Ascending aorta (tissue), 2 donors: Measurements from ENCODE around the gene FOXN1. TPM values are rescaled to one million over a fixed set of nuclear protein-coding genes. Genes with fewer than 3 reads are reported as not detected.
"Not testable (repeated sequence)": the region's sequence is repeated elsewhere in the genome, so short reads cannot be mapped to it uniquely, and the experiment has no call there.

Experiments used
- DNase-seq, 2 donors: peaks; one replicate each; pipeline ENCODE4 v3.0.0-alpha.2; 2019; ENCODE audit warnings: low spot score in 2 of 2
- H3K27ac ChIP-seq, 2 donors: fragments of 200-600 bp; sonication (generic); one replicate each; pipeline ENCODE4 v1.5.1; 2016 to 2017; ENCODE audit warnings: mild to moderate bottlenecking in 1 of 2
- H3K27me3 ChIP-seq: fragments of 200-600 bp; sonication (generic); one replicate; pipeline ENCODE4 v1.5.1; 2017
- H3K36me3 ChIP-seq, 2 donors: fragments of 200-600 bp; sonication (generic); one replicate each; pipeline ENCODE4 v1.5.1; 2016
- H3K4me1 ChIP-seq, 2 donors: fragments of 200-600 bp; sonication (generic); one replicate each; pipeline ENCODE4 v1.5.1; 2016 to 2017; ENCODE audit warnings: mild to moderate bottlenecking in 1 of 2
- H3K4me3 ChIP-seq, 2 donors: fragments of 200-600 bp; sonication (generic); one replicate each; pipeline ENCODE4 v1.5.1; 2016 to 2017; ENCODE audit warnings: mild to moderate bottlenecking in 1 of 2
- H3K9me3 ChIP-seq, 2 donors: fragments of 200-600 bp; sonication (generic); one replicate each; pipeline ENCODE4 v1.5.1; 2016
- intact Hi-C: fragments of 100-400 bp; cut with DNase I; formaldehyde crosslinking; loops from one replicate; pipeline ENCODE4 v1.15.1; 2023
- total RNA-seq: library from RNA; depleted of rRNA; stranded (reverse); fragments of >200 nt; gene quantifications from one replicate; pipeline ENCODE4 v1.1.0, GENCODE V29; 2016
- TF ChIP-seq, protein P1 (sequence below), 3 experiments: fragments of 200-600 bp in 2 of 3; fragments of 450-650 bp in 1 of 3; sonication (generic) in 2 of 3; IDR thresholded peaks; one replicate each; pipeline ENCODE4 v1.5.1; 2016 to 2019; ENCODE audit warnings: antibody characterized with exemption in 3 of 3, mild to moderate bottlenecking in 1 of 3, moderate library complexity in 1 of 3

Gene FOXN1
- total RNA-seq, 1 donor from 2014 or later = not detected

DNA sequence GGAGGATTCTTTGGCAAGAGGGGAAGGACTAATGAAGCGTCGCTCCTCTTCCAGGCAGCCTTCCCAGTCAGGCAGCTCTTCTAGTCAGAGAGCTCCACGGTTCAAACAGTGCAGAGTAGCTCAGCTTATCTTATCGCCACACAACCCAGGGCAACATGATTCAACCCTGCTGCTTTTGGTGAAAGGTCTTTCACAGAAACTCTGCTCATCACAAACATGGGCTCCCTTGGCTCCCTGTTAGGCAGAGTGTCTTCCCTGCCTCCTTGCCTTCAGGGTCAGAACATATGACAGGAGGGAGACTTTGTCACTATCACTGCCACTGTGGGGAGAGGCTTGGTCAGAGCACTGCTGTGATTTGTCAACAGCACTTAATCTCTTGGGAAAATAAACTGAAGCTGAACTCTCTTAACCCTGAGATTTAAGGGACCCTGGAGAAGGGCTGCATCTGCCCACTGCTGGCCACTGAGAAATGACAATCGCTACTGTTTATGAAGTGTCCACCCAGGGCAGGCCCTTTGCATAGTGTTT, 39.6 kb upstream of the FOXN1 start:
- no peak overlapping the region for H3K27ac ChIP-seq
- DNase-seq = no peak
- H3K9me3 ChIP-seq = no peaks in the 10 kb centered on the region
- H3K4me3 ChIP-seq = no peak overlapping the region
- H3K4me1 ChIP-seq = no peaks in the 10 kb centered on the region
- no peaks in the 10 kb centered on the region for H3K27me3 ChIP-seq
- intact Hi-C loops = no loop called here
- no peaks in the 10 kb centered on the region for H3K36me3 ChIP-seq
- TF ChIP-seq, protein P1, sequence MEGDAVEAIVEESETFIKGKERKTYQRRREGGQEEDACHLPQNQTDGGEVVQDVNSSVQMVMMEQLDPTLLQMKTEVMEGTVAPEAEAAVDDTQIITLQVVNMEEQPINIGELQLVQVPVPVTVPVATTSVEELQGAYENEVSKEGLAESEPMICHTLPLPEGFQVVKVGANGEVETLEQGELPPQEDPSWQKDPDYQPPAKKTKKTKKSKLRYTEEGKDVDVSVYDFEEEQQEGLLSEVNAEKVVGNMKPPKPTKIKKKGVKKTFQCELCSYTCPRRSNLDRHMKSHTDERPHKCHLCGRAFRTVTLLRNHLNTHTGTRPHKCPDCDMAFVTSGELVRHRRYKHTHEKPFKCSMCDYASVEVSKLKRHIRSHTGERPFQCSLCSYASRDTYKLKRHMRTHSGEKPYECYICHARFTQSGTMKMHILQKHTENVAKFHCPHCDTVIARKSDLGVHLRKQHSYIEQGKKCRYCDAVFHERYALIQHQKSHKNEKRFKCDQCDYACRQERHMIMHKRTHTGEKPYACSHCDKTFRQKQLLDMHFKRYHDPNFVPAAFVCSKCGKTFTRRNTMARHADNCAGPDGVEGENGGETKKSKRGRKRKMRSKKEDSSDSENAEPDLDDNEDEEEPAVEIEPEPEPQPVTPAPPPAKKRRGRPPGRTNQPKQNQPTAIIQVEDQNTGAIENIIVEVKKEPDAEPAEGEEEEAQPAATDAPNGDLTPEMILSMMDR (IDR thresholded peaks at IDR 0.05) = no peak

DNA sequence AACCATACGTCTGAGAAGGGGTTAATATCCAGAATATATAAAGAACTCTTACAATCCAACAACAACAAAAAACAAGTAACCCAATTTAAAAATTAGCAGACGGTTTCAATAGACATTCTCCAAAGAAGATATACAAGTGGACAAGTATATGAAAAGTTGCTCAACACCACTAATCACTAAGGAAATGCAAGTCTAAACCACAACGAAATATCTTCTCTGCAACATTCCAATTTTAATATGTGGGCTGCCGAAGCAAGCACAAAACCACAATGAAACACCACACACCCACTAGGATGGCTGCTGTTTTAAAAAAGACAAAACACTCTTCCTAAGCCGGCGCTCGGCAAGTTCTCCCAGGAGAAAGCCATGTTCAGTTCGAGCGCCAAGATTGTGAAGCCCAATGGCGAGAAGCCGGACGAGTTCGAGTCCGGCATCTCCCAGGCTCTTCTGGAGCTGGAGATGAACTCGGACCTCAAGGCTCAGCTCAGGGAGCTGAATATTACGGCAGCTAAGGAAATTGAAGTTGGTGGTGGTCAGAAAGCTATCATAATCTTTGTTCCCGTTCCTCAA, 38.6 kb upstream of the FOXN1 start:
- Histone ChIP-seq H3K27me3 (no peaks in the 10 kb centered on the region), H3K36me3 (no peaks in the 10 kb centered on the region), H3K4me3 (no peak overlapping the region), H3K9me3 (no peaks in the 10 kb centered on the region), H3K4me1 (no peaks in the 10 kb centered on the region), H3K27ac (no peak overlapping the region)
- intact Hi-C loops = no loop called here
- DNase-seq = no peak
- TF ChIP-seq, protein P1 (IDR thresholded peaks at IDR 0.05) = no peak

DNA sequence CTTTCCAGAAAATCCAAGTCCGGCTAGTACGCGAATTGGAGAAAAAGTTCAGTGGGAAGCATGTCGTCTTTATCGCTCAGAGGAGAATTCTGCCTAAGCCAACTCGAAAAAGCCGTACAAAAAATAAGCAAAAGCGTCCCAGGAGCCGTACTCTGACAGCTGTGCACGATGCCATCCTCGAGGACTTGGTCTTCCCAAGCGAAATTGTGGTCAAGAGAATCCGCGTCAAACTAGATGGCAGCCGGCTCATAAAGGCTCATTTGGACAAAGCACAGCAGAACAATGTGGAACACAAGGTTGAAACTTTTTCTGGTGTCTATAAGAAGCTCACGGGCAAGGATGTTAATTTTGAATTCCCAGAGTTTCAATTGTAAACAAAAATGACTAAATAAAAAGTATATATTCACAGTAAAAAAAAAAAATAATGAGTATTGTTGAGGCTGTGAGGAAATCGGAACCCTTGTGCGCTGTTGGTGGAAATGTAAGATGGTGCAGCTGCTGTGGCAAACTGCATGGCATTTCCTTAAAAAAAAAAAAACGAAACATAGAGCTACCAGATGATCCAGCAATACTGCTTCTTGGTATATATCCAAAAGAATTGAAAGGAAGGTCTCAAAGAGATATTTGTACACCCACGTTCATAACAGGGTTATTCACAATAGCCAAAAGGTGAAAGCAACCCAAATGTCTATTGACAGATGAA, 38.0 kb upstream of the FOXN1 start:
- not testable (repeated sequence) for H3K4me1 ChIP-seq

DNA sequence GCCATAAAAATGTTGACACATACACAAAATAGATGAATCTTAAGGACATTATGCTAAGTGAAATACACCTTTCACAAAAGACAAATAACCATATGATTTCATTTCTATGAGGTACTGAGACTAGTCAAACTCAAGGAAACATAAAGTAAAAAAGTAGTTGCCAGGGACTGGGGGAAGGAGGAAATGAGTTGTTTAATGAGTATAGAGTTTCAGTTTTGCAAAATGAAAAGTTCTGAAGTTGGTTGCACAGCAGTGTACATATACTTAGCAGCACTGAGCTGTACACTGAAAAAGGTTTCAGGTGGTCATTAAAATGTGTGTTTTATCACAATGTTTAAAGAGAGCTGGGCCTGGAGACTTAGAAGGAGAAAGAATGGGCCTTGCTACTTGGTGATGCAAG, 37.4 kb upstream of the FOXN1 start:
- no peaks in the 10 kb centered on the region for H3K36me3 ChIP-seq
- TF ChIP-seq, protein P1 (IDR thresholded peaks at IDR 0.05) = no peak
- intact Hi-C loops = no loop called here
- no peaks in the 10 kb centered on the region for H3K4me1 ChIP-seq
- H3K9me3 ChIP-seq = no peaks in the 10 kb centered on the region
- no peak for DNase-seq
- H3K27me3 ChIP-seq = no peaks in the 10 kb centered on the region
- no peak overlapping the region for H3K4me3 ChIP-seq
- no peak overlapping the region for H3K27ac ChIP-seq

More for the DNA sequence above, 38.0 kb upstream of the FOXN1 start:
- H3K27ac ChIP-seq, H3K9me3 ChIP-seq, H3K36me3 ChIP-seq, intact Hi-C loops, H3K27me3 ChIP-seq, DNase-seq, H3K4me3 ChIP-seq: not testable (repeated sequence)

DNA sequence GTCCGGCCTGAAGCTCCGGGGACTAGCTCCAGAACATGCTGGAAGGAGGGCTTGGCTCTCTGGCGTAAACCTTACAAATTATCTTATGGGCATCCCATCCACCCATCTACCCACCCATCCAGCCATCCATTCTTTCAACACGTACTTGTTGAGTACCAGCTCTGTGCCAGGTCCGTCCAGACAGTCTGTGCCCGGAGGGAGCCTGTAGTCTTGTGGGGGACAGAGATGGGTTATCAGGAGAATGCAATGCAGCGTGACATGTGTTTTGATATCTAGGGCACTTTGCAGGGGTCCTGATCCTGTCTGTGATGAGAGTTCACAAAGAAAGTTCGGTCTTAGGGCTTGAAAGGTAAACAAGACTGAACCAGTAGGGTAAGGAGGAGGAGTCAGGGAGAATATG, 36.8 kb upstream of the FOXN1 start:
- Histone ChIP-seq H3K27ac (no peak overlapping the region), H3K4me3 (no peak overlapping the region), H3K4me1 (no peaks in the 10 kb centered on the region), H3K36me3 (no peaks in the 10 kb centered on the region), H3K9me3 (no peaks in the 10 kb centered on the region), H3K27me3 (no peaks in the 10 kb centered on the region)
- DNase-seq = peak in 1 of 2 donors; percentile 22
- TF ChIP-seq, protein P1 (IDR thresholded peaks at IDR 0.05) = no peak
- intact Hi-C loops = no loop called here

DNA sequence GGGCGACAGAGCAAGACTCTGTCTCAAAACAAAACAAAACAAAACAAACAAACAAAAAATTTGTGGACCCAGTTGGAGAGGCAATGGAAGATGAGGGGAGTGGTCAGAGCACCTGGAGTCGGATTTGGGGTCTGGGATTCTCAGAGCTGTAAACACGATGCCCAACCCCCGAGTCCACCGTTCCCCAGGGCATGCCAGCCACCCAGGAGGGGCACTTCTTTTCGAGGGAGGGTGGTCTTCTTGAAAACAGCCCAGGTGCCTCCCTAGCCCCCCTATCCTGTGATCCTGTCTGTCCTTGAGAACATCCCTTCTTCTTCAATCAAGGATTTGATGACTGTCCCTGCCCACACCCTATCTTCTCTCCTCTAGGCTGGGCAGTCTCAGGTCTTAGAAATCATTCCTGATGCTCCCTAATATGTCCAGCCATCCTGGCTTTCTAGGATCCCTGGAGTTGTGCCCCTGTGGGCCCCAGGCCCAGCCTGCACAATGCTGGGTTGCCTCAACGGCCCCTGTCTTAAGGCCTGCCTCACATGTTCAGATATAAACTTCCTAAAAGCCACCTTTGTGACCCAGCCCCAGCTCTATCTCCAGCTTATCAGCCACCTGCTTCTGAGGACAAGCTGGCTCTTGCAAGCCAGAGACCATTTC, 35.8 kb upstream of the FOXN1 start:
- intact Hi-C loops = no loop called here
- DNase-seq = peak in 1 of 2 donors; percentile 31
- H3K27me3 ChIP-seq = no peaks in the 10 kb centered on the region
- no peaks in the 10 kb centered on the region for H3K4me1 ChIP-seq
- H3K27ac ChIP-seq = no peak overlapping the region
- TF ChIP-seq, protein P1 (IDR thresholded peaks at IDR 0.05) = no peak
- no peaks in the 10 kb centered on the region for H3K36me3 ChIP-seq
- no peak overlapping the region for H3K4me3 ChIP-seq
- H3K9me3 ChIP-seq = no peaks in the 10 kb centered on the region
